Peyer's patch (tissue), 4 donors: Measurements from ENCODE around the gene HLCS.

Experiments
- CTCF ChIP-seq, 6 experiments: fragments of 450-650 bp in 4 of 6; fragments of 200-600 bp in 2 of 6; sonication (generic) in 1 of 6; IDR thresholded peaks; one replicate each; pipeline ENCODE4 v1.5.1; 2017 to 2019; ENCODE audit warnings: antibody characterized with exemption in 6 of 6, mild to moderate bottlenecking in 3 of 6, moderate library complexity in 1 of 6
- POLR2A ChIP-seq, 2 donors: fragments of 450-650 bp; IDR thresholded peaks; one replicate each; pipeline ENCODE4 v1.5.1; 2017; ENCODE audit warnings: antibody characterized with exemption in 2 of 2, mild to moderate bottlenecking in 2 of 2, moderate library complexity in 2 of 2

GRCh38 chr21:36729310-36729970 is 237.0 kb downstream of the HLCS start:
- TF ChIP-seq CTCF (IDR thresholded peaks at IDR 0.05) (no peak), POLR2A (IDR thresholded peaks at IDR 0.05) (no peak)
